IMR-90 (cell line): ENCODE measurements around the gene AUTS2. TPM values are rescaled to one million over a fixed set of nuclear protein-coding genes. Genes with fewer than 3 reads are reported as not detected.

Source experiments
- ATAC-seq: fragments of 200-7000 bp; cut with Tn5 transposase; 2 replicates; pipeline ENCODE4 v1.9.1; 2020; ENCODE audit warnings: low read depth, mild to moderate bottlenecking, moderate library complexity
- BruUV-seq: library from RNA; stranded (reverse); fragments of 400-500 nt; replicated peaks from 2 replicates; lab custom pipeline; 2021; lab: Mats Ljungman, UMichigan
- CTCF ChIA-PET: fragments of 300-600 bp; formaldehyde crosslinking; extraction: SDS; loops from one replicate; lab custom pipeline; 2021; ENCODE audit warnings: antibody characterized with exemption; lab: Yijun Ruan, JAX
- POLR2A ChIA-PET: fragments of 300-600 bp; sonication (Branson Sonifier 250); formaldehyde crosslinking; loops from one replicate; lab custom pipeline; 2022; ENCODE audit warnings: antibody characterized with exemption; ENCODE audit not compliant: unreplicated experiment; lab: Charles Lee
- DNase-seq: peaks from one replicate; pipeline ENCODE4 v3.0.0; 2013
- H2AFZ ChIP-seq: replicated peaks from 2 replicates; pipeline ENCODE3; 2013; ENCODE audit warnings: low read length, mild to moderate bottlenecking; ENCODE audit not compliant: poor library complexity
- H2AK5ac ChIP-seq: 2 replicates; pipeline ENCODE4 v1.6.1; 2013; ENCODE audit warnings: low read depth, low read length, inconsistent platforms
- H2AK9ac ChIP-seq: replicated peaks from 2 replicates; pipeline ENCODE3; 2013; ENCODE audit warnings: mild to moderate bottlenecking, low read depth, low read length, moderate library complexity; ENCODE audit not compliant: poor library complexity
- H2BK120ac ChIP-seq: 2 replicates; pipeline ENCODE4 v1.6.1; 2013; ENCODE audit warnings: low read depth, low read length, inconsistent platforms
- H2BK15ac ChIP-seq: 3 replicates; pipeline ENCODE4 v1.6.1; 2013; ENCODE audit warnings: low read depth, low read length, inconsistent platforms
- H2BK20ac ChIP-seq: 2 replicates; pipeline ENCODE4 v1.6.1; 2013; ENCODE audit warnings: low read depth, mild to moderate bottlenecking, inconsistent platforms, low read length, moderate library complexity
- H2BK5ac ChIP-seq: 2 replicates; pipeline ENCODE4 v1.6.1; 2013; ENCODE audit warnings: mild to moderate bottlenecking, low read depth, low read length, inconsistent platforms; ENCODE audit not compliant: poor library complexity, severe bottlenecking
- H3K14ac ChIP-seq: replicated peaks from 2 replicates; pipeline ENCODE4 v1.6.1; 2013; ENCODE audit warnings: low read depth, low read length, inconsistent platforms
- H3K18ac ChIP-seq: 2 replicates; pipeline ENCODE4 v1.6.1; 2013; ENCODE audit warnings: low read depth, low read length, control low read depth
- H3K23ac ChIP-seq: 2 replicates; pipeline ENCODE4 v1.6.1; 2013; ENCODE audit warnings: low read depth, low read length, inconsistent platforms
- H3K27ac ChIP-seq: 2 replicates; pipeline ENCODE4 v1.5.1; 2013; ENCODE audit warnings: mild to moderate bottlenecking, control low read depth, low read length; ENCODE audit not compliant: insufficient read depth
- H3K27me3 ChIP-seq: 2 replicates; pipeline ENCODE4 v1.6.1; 2013; ENCODE audit warnings: low read length; ENCODE audit not compliant: control insufficient read depth, insufficient read depth
- H3K36me3 ChIP-seq: 2 replicates; pipeline ENCODE4 v1.6.1; 2013; ENCODE audit warnings: low read length, mixed read lengths; ENCODE audit not compliant: control insufficient read depth, insufficient read depth
- H3K4ac ChIP-seq: 2 replicates; pipeline ENCODE4 v1.6.1; 2013; ENCODE audit warnings: low read depth, low read length, inconsistent platforms
- H3K4me1 ChIP-seq: 2 replicates; pipeline ENCODE4 v1.6.1; 2013; ENCODE audit warnings: low read length, mixed read lengths; ENCODE audit not compliant: control insufficient read depth, insufficient read depth
- H3K4me2 ChIP-seq: 2 replicates; pipeline ENCODE4 v1.6.1; 2013; ENCODE audit warnings: low read depth, mild to moderate bottlenecking, control low read depth, low read length, moderate library complexity
- H3K4me3 ChIP-seq: 2 replicates; pipeline ENCODE4 v1.5.1; 2013; ENCODE audit warnings: low read depth, mild to moderate bottlenecking, control low read depth, low read length, moderate library complexity; ENCODE audit not compliant: insufficient read depth
- H3K56ac ChIP-seq: 2 replicates; pipeline ENCODE4 v1.6.1; 2013; ENCODE audit warnings: low read length, inconsistent platforms; ENCODE audit not compliant: insufficient read depth; ENCODE audit errors: extremely low read depth
- H3K79me1 ChIP-seq, 2 experiments: 2 replicates each; pipeline ENCODE4 v1.6.1; 2013; ENCODE audit warnings: low read length in 2 of 2, inconsistent platforms in 1 of 2, low read depth in 1 of 2
- H3K9ac ChIP-seq: 2 replicates; pipeline ENCODE4 v1.6.1; 2013; ENCODE audit warnings: low read depth, low read length, control low read depth
- H3K9me1 ChIP-seq: 2 replicates; pipeline ENCODE4 v1.6.1; 2013; ENCODE audit warnings: low read length, inconsistent platforms; ENCODE audit not compliant: insufficient read depth
- H3K9me3 ChIP-seq: 2 replicates; pipeline ENCODE4 v1.6.1; 2013; ENCODE audit warnings: low read length; ENCODE audit not compliant: control insufficient read depth, insufficient read depth
- H4K20me1 ChIP-seq: 2 replicates; pipeline ENCODE4 v1.6.1; 2013; ENCODE audit warnings: low read length, inconsistent platforms; ENCODE audit not compliant: insufficient read depth
- H4K5ac ChIP-seq: 2 replicates; pipeline ENCODE4 v1.6.1; 2013; ENCODE audit warnings: mild to moderate bottlenecking, low read depth, low read length, control low read depth
- H4K8ac ChIP-seq, 2 experiments: 2 replicates each; pipeline ENCODE4 v1.6.1; 2013; ENCODE audit warnings: low read depth in 2 of 2, low read length in 2 of 2, control low read depth in 1 of 2, inconsistent platforms in 1 of 2
- H4K91ac ChIP-seq: 2 replicates; pipeline ENCODE4 v1.6.1; 2013; ENCODE audit warnings: low read depth, low read length, inconsistent platforms; ENCODE audit not compliant: insufficient read depth
- FOS ChIP-seq: fragments of 150-350 bp; IDR thresholded peaks from 2 replicates; pipeline ENCODE4 v1.6.1; 2016; ENCODE audit warnings: low read depth, low read length
- MAFK ChIP-seq: IDR thresholded peaks from 2 replicates; pipeline ENCODE4 v1.6.1; 2012; ENCODE audit warnings: low read depth, low read length, improper control_type of control experiment
- RFX5 ChIP-seq: IDR thresholded peaks from 2 replicates; pipeline ENCODE4 v1.8.0; 2012; ENCODE audit warnings: low read depth, mild to moderate bottlenecking, low read length, moderate library complexity
- WGBS, 2 experiments: methylation state at CpG; one replicate each; pipeline versions ENCODE4 v1.1.5 to v1.1.7; 2013; ENCODE audit warnings: missing lambda C conversion rate in 2 of 2; ENCODE audit not compliant: insufficient read length in 1 of 2; ENCODE audit errors: extremely low coverage in 2 of 2; 5-methylcytosine and 5-hydroxymethylcytosine counted together
- dilution Hi-C: fragments of 300-500 bp; cut with HindIII; formaldehyde crosslinking; loops from one replicate; pipeline ENCODE4 v1.14.3; 2018; ENCODE audit warnings: low sequenced_read_pairs; ENCODE audit not compliant: unreplicated experiment
- in situ Hi-C: fragments of 300-500 bp; cut with MboI; formaldehyde crosslinking; loops from 3 replicates; pipeline ENCODE4 v1.14.3; 2019; ENCODE audit warnings: low sequenced_read_pairs, inconsistent platforms, mixed read lengths
- intact Hi-C: fragments of 100-400 bp; cut with micrococcal nuclease; formaldehyde crosslinking; loops from 2 replicates; pipeline ENCODE4 v1.10.0; 2022
- polyA plus RNA-seq, 3 experiments: library from polyadenylated mRNA; depleted of rRNA; stranded (reverse); fragments of >200 nt; gene quantifications; 2 replicates each; pipeline ENCODE4 v1.2.3, GENCODE V29; 2012; ENCODE audit warnings: low replicate concordance in 1 of 3
- total RNA-seq: library from RNA; depleted of rRNA; stranded (reverse); fragments of >200 nt; gene quantifications from 2 replicates; pipeline ENCODE4 v1.2.3, GENCODE V29; 2012
- TF ChIP-seq, protein P1 (sequence below): fragments of 150-350 bp; IDR thresholded peaks from 2 replicates; pipeline ENCODE4 v1.6.1; 2017; ENCODE audit warnings: mild to moderate bottlenecking, antibody characterized with exemption, low read length, low read depth
- TF ChIP-seq, protein P2 (sequence below): conservative IDR thresholded peaks from 2 replicates; pipeline ENCODE4 v1.5.1; 2012; ENCODE audit warnings: mild to moderate bottlenecking, low read depth, low read length, improper control_type of control experiment

AUTS2 gene
- total and polyA plus RNA-seq, 2 of the 4 experiments (the other 2 are of a cell fraction), result 0.90 to 3.0 TPM

DNA sequence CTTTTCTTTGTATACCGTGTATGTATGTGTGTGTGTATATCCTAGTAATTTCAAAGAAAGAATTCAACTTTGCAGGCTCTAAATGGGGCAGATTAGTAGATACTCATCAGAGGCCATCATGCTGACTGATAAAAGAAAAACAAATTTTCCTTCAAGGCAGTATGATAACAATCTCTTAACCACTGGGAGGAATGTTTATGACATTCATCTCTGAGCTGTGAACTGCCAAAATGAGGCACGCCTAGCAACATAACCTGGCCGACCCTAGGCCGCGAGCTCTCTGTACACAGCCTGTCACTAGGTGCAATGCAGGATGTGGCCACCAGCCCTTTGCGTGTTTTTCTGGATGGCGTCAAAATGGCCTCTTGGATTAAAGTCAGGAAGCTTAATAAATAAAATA lies 1190.0 kb downstream of the AUTS2 start:
- no peaks in the 10 kb centered on the region for H3K79me1 ChIP-seq
- no peak for TF ChIP-seq FOS
- TF ChIP-seq, protein P1, sequence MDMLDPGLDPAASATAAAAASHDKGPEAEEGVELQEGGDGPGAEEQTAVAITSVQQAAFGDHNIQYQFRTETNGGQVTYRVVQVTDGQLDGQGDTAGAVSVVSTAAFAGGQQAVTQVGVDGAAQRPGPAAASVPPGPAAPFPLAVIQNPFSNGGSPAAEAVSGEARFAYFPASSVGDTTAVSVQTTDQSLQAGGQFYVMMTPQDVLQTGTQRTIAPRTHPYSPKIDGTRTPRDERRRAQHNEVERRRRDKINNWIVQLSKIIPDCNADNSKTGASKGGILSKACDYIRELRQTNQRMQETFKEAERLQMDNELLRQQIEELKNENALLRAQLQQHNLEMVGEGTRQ, result no peak
- TF ChIP-seq, protein P2, sequence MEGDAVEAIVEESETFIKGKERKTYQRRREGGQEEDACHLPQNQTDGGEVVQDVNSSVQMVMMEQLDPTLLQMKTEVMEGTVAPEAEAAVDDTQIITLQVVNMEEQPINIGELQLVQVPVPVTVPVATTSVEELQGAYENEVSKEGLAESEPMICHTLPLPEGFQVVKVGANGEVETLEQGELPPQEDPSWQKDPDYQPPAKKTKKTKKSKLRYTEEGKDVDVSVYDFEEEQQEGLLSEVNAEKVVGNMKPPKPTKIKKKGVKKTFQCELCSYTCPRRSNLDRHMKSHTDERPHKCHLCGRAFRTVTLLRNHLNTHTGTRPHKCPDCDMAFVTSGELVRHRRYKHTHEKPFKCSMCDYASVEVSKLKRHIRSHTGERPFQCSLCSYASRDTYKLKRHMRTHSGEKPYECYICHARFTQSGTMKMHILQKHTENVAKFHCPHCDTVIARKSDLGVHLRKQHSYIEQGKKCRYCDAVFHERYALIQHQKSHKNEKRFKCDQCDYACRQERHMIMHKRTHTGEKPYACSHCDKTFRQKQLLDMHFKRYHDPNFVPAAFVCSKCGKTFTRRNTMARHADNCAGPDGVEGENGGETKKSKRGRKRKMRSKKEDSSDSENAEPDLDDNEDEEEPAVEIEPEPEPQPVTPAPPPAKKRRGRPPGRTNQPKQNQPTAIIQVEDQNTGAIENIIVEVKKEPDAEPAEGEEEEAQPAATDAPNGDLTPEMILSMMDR, result no peak
- no peak for TF ChIP-seq MAFK
- no peak for TF ChIP-seq RFX5
- H3K4me2 ChIP-seq, result no peak overlapping the region
- no peak overlapping the region for H4K91ac ChIP-seq
- BruUV-seq, result no TSS peak
- no peak for DNase-seq
- dilution Hi-C loops (no loop called here), intact Hi-C loops (no loop called here), in situ Hi-C loops (no loop called here)
- POLR2A ChIA-PET, result no interaction called here
- no CpG with 5 or more reads among the region's 7 CpGs for WGBS, 2 experiments
- no peak overlapping the region for H2BK20ac ChIP-seq
- no peak for ATAC-seq
- CTCF ChIA-PET, result interaction anchor here (1.0 kb wide), 1 partner anchor 9 kb away, joined by 4 read pairs; no protein-coding TSS in a partner anchor
- H3K9ac ChIP-seq, result no peak overlapping the region
- H3K9me1 ChIP-seq, result no peaks in the 10 kb centered on the region
- no peaks in the 10 kb centered on the region for H3K9me3 ChIP-seq
- H2BK120ac ChIP-seq, result no peak overlapping the region
- no peak overlapping the region for H2BK5ac ChIP-seq
- H2AK9ac ChIP-seq, result no peak overlapping the region
- no peak overlapping the region for H3K23ac ChIP-seq
- no peak overlapping the region for H2BK15ac ChIP-seq
- no peak overlapping the region for H3K4ac ChIP-seq
- no peak overlapping the region for H4K5ac ChIP-seq
- H3K4me1 ChIP-seq, result no peaks in the 10 kb centered on the region
- no peaks in the 10 kb centered on the region for H4K20me1 ChIP-seq
- no peak overlapping the region for H3K14ac ChIP-seq
- no peak overlapping the region for H4K8ac ChIP-seq
- no peak overlapping the region for H3K4me3 ChIP-seq
- H2AFZ ChIP-seq, result no peak overlapping the region
- H3K56ac ChIP-seq, result no peak overlapping the region
- H2AK5ac ChIP-seq, result no peak overlapping the region
- peaks cover 22% of the 10 kb centered on the region for H3K36me3 ChIP-seq
- H3K27ac ChIP-seq, result no peak overlapping the region
- H3K18ac ChIP-seq, result no peak overlapping the region
- H3K27me3 ChIP-seq, result no peaks in the 10 kb centered on the region
